Fibroblast of lung (primary cell): ENCODE data around the gene LRP1. TPM values are rescaled to one million over a fixed set of nuclear protein-coding genes. Genes with fewer than 3 reads are reported as not detected.

ENCODE experiments used
- DNase-seq, 2 donors: peaks; one replicate each; pipeline versions ENCODE4 v3.0.0 to v3.0.0-alpha.2; 2010; ENCODE audit warnings: low read depth in 2 of 2
- H2AFZ ChIP-seq: 2 replicates; pipeline ENCODE4 v1.5.1; 2012; ENCODE audit warnings: low read length, control low read depth, inconsistent platforms
- H3K27ac ChIP-seq: 2 replicates; pipeline ENCODE4 v1.5.1; 2011; ENCODE audit warnings: low read length, control low read depth; ENCODE audit not compliant: insufficient read depth
- H3K27me3 ChIP-seq: 2 replicates; pipeline ENCODE4 v1.5.1; 2011; ENCODE audit warnings: mild to moderate bottlenecking, low read length; ENCODE audit not compliant: control insufficient read depth, insufficient read depth
- H3K36me3 ChIP-seq: 2 replicates; pipeline ENCODE4 v1.5.1; 2011; ENCODE audit warnings: low read length; ENCODE audit not compliant: control insufficient read depth, insufficient read depth
- H3K4me1 ChIP-seq: 2 replicates; pipeline ENCODE4 v1.5.1; 2011; ENCODE audit warnings: low read length; ENCODE audit not compliant: control insufficient read depth, insufficient read depth; ENCODE audit errors: extremely low read depth
- H3K4me2 ChIP-seq: 2 replicates; pipeline ENCODE4 v1.5.1; 2011; ENCODE audit warnings: low read length, control low read depth; ENCODE audit not compliant: insufficient read depth; ENCODE audit errors: extremely low read depth
- H3K4me3 ChIP-seq, 4 experiments: fragments of 200-600 bp in 1 of 4; sonication (generic) in 1 of 4; replicated peaks in 1 of 4; 2 replicates each; pipeline ENCODE4 v1.5.1; 2011 to 2016; ENCODE audit warnings: low read length in 4 of 4, low read depth in 3 of 4, mild to moderate bottlenecking in 3 of 4, control low read depth in 2 of 4, inconsistent platforms in 1 of 4, mixed read lengths in 1 of 4; ENCODE audit not compliant: insufficient read depth in 1 of 4; ENCODE audit errors: control extremely low read depth in 1 of 4
- H3K79me2 ChIP-seq: 2 replicates; pipeline ENCODE4 v1.5.1; 2012; ENCODE audit warnings: mild to moderate bottlenecking, low read length, inconsistent platforms; ENCODE audit not compliant: control insufficient read depth, insufficient read depth
- H3K9ac ChIP-seq: 2 replicates; pipeline ENCODE4 v1.5.1; 2011; ENCODE audit warnings: mild to moderate bottlenecking, low read length, control low read depth; ENCODE audit not compliant: insufficient read depth
- H3K9me3 ChIP-seq: 2 replicates; pipeline ENCODE4 v1.5.1; 2012; ENCODE audit warnings: low read depth, low read length; ENCODE audit not compliant: control insufficient read depth, insufficient read depth
- H4K20me1 ChIP-seq: 2 replicates; pipeline ENCODE4 v1.5.1; 2011; ENCODE audit warnings: low read length; ENCODE audit not compliant: control insufficient read depth, insufficient read depth; ENCODE audit errors: extremely low read depth
- EZH2 ChIP-seq: IDR thresholded peaks from 2 replicates; pipeline ENCODE4 v1.5.1; 2012; ENCODE audit warnings: low read length, control low read depth, mild to moderate bottlenecking; ENCODE audit errors: missing control alignments
- polyA plus RNA-seq, 2 donors: library from polyadenylated mRNA; depleted of rRNA in 1 of 2; stranded (reverse) in 1 of 2; unstranded in 1 of 2; fragments of >200 nt; gene quantifications; 2 replicates each; pipeline ENCODE4 v1.2.1, GENCODE V29; 2011 to 2012; ENCODE audit warnings: missing spikeins in 1 of 2
- total RNA-seq: library from RNA; depleted of rRNA; stranded (reverse); fragments of >200 nt; gene quantifications from 2 replicates; pipeline ENCODE4 v1.2.1, GENCODE V29; 2014
- TF ChIP-seq, protein P1 (sequence below), 2 donors: IDR thresholded peaks in 1 of 2; conservative IDR thresholded peaks in 1 of 2; 1 replicate in 1 of 2; 2 replicates in 1 of 2; pipeline ENCODE4 v1.5.1; 2011 to 2012; ENCODE audit warnings: low read length in 2 of 2, control low read depth in 1 of 2, inconsistent platforms in 1 of 2, low read depth in 1 of 2, mild to moderate bottlenecking in 1 of 2

LRP1 gene
- total and polyA plus RNA-seq, 2 donors (not counting 1 experiment from before 2014, with no cell fraction given) = 92.2 to 464 TPM

DNA sequence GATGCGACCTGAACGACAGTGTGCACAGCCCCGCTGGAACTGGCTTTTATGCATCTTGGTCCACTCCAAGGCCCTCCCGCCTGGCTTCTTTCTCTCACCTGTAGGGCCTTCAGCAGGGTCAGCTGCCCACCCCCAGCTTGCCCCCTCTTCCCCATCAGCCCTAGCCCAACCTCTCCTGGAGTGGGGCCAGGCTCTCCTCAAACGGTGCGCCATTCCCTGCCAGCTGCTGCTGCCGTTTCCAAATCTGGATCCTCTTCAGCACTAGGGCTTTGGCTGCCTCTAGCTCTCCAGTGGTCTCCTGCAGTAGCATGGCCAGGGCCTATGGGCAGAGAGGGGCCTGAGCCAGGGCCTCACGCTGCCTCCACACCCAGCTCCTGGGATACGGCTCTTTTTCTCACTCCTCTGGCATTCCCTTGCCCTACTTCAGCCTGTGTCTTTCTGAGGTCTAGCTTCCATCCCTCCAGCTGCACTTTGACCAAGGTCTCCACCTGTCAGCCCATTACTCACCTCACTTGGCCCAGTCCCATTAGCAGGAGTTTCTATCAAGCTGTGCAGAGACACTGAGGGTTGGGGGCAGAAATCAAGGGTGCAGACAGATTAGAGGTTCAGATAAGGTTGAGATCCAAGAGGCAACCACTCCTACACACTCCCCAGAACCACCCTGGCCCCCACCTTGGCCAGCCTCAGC lies 22.1 kb upstream of the LRP1 start:
- no peak for DNase-seq
- TF ChIP-seq EZH2 = no peak
- TF ChIP-seq, protein P1, sequence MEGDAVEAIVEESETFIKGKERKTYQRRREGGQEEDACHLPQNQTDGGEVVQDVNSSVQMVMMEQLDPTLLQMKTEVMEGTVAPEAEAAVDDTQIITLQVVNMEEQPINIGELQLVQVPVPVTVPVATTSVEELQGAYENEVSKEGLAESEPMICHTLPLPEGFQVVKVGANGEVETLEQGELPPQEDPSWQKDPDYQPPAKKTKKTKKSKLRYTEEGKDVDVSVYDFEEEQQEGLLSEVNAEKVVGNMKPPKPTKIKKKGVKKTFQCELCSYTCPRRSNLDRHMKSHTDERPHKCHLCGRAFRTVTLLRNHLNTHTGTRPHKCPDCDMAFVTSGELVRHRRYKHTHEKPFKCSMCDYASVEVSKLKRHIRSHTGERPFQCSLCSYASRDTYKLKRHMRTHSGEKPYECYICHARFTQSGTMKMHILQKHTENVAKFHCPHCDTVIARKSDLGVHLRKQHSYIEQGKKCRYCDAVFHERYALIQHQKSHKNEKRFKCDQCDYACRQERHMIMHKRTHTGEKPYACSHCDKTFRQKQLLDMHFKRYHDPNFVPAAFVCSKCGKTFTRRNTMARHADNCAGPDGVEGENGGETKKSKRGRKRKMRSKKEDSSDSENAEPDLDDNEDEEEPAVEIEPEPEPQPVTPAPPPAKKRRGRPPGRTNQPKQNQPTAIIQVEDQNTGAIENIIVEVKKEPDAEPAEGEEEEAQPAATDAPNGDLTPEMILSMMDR (conservative IDR thresholded peaks at IDR 0.05 in 1 of 2, IDR thresholded peaks at IDR 0.05 in 1 of 2; ENCODE audit: low read depth in 1 of 2, low read length in 2 of 2) = no peak

DNA sequence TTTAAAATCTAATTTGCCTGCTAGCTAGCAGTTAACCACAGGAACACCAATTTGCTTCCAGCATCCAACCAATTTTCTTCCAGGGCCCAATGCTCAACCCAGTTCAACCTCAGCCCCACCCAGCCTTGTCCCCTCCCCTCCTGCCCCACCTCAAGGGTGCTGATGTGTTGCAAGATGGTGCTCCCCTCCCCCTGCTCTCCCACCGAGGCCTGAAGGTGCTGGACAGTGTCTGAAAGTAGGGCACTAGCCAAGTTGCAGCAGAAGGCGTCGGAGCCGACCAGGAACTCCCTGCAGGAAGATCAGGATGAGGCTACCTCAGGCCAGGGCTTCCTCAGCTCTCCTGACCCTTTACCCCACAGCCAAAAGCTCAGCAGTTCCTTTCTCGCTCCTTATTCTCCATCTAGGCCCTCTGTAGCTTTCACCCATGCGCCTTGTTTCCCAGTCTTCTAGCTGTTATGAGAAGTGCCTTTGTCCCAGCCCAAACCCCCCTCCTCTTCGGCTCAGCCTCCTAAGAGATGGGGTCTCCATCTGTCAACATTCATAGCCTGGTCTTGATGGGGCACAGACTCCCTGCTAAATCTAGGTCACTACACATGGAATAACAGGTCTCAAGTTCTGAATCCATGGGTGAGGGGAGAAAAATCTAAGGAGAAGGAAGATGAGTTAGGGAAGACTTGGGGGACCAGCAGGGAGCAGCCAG lies 20.7 kb upstream of the LRP1 start:
- H3K4me1 ChIP-seq = peaks cover 4% of the 10 kb centered on the region
- H3K9ac ChIP-seq = no peak overlapping the region
- TF ChIP-seq, protein P1 (conservative IDR thresholded peaks at IDR 0.05 in 1 of 2, IDR thresholded peaks at IDR 0.05 in 1 of 2; ENCODE audit: low read depth in 1 of 2, low read length in 2 of 2) = no peak
- no peak for TF ChIP-seq EZH2
- no peak overlapping the region for H3K4me2 ChIP-seq
- H3K27me3 ChIP-seq = no peaks in the 10 kb centered on the region
- H3K36me3 ChIP-seq = peaks cover 19% of the 10 kb centered on the region
- no peak for DNase-seq
- no peak overlapping the region for H3K4me3 ChIP-seq
- no peaks in the 10 kb centered on the region for H4K20me1 ChIP-seq
- H3K27ac ChIP-seq = no peak overlapping the region
- H2AFZ ChIP-seq = no peak overlapping the region
- H3K79me2 ChIP-seq = peaks cover 21% of the 10 kb centered on the region
- no peaks in the 10 kb centered on the region for H3K9me3 ChIP-seq

More for the DNA sequence above, 22.1 kb upstream of the LRP1 start:
- no peak overlapping the region for H3K27ac ChIP-seq
- peaks cover 18% of the 10 kb centered on the region for H3K79me2 ChIP-seq
- no peak overlapping the region for H3K9ac ChIP-seq
- H2AFZ ChIP-seq = no peak overlapping the region
- H3K36me3 ChIP-seq = peaks cover 22% of the 10 kb centered on the region
- H3K4me1 ChIP-seq = no peaks in the 10 kb centered on the region
- H3K4me3 ChIP-seq = no peak overlapping the region
- H3K9me3 ChIP-seq = no peaks in the 10 kb centered on the region
- no peak overlapping the region for H3K4me2 ChIP-seq
- no peaks in the 10 kb centered on the region for H3K27me3 ChIP-seq
- H4K20me1 ChIP-seq = no peaks in the 10 kb centered on the region

DNA sequence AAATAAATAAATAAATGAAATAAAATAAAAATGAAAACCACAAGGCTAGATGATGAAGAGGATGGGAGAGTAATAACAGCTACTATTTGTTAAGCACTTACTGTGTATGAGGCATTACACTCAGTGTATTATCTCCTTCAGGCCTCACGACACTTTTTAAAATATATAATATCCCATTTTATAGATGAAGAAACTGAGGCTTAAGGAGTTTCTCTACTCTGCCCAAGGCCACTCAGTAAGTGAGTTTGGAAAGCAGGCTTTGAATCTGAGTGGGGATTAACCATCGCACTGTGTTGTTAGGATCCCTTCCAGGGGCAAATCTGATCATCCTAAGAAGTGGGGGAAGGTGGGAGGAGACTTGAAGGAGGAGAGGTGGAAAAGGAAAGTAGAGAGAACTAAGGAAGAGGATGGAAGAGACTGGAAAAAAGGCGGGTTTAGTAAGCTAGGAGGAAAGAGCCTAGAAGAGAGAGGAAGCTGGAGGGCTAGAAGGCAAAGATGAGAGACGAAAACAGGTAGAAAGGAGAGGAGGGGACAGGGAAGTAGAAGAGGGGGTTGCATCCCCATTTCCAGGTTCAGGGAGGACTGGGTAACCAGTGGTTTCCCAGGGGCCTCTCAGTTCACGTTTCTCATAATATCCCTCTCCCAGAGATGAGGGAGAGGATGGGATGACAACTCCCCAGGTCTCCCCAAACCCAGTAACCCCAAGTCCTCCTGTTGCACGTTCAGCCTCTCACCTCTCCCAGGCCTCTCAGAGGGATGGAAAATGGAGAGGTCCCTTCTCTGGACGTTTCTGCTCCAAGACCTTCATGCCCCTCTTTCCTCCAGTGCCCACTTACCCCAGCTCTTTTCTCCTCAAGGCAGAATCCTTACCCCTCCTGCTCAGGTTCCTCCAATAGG lies 18.8 kb upstream of the LRP1 start:
- Histone ChIP-seq H3K27ac (peak overlapping the region; percentile 98), H3K9me3 (no peaks in the 10 kb centered on the region), H3K4me3 (peak overlapping the region; percentile 77 to 95 (median 86)), H3K36me3 (peaks cover 16% of the 10 kb centered on the region), H3K9ac (no peak overlapping the region), H2AFZ (no peak overlapping the region), H4K20me1 (no peaks in the 10 kb centered on the region), H3K27me3 (no peaks in the 10 kb centered on the region), H3K4me2 (peak overlapping the region; percentile 99), H3K79me2 (peaks cover 21% of the 10 kb centered on the region), H3K4me1 (peaks cover 6% of the 10 kb centered on the region)
- DNase-seq = no peak
- TF ChIP-seq, protein P1 (conservative IDR thresholded peaks at IDR 0.05 in 1 of 2, IDR thresholded peaks at IDR 0.05 in 1 of 2; ENCODE audit: low read depth in 1 of 2, low read length in 2 of 2) = no peak
- no peak for TF ChIP-seq EZH2
